ENCODE measurements around the gene CYBRD1.
"Not testable (repeated sequence)": the region's sequence is repeated elsewhere in the genome, so short reads cannot be mapped to it uniquely, and the experiment has no call there.

Gene CYBRD1, protein sequence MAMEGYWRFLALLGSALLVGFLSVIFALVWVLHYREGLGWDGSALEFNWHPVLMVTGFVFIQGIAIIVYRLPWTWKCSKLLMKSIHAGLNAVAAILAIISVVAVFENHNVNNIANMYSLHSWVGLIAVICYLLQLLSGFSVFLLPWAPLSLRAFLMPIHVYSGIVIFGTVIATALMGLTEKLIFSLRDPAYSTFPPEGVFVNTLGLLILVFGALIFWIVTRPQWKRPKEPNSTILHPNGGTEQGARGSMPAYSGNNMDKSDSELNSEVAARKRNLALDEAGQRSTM

DNA sequence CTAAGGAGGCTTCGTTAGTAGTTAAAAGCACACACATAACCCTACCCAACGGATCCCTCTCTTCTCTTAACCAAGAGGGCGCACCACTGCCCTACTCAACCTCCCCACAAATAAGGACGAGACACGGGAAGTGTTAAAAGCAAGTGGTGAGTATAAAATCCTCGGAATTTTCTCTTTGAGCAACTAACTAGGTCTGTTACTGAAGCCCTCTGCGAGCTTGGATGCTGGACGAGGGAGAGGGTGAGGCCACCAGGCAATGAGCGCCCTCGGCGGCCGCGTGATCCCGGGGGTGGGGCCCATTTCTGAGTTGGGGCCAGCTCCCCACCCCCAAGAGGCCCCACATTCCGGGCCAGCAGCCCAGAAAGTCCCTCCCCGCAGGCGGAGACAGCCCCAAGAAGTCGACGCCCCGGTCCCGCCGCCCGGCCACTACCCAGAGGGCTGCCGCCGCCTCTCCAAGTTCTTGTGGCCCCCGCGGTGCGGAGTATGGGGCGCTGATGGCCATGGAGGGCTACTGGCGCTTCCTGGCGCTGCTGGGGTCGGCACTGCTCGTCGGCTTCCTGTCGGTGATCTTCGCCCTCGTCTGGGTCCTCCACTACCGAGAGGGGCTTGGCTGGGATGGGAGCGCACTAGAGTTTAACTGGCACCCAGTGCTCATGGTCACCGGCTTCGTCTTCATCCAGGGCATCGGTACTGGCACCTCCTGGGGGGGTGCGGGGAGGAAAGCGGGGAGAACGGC is at the start of gene CYBRD1:
Gene CYBRD1 (plus strand): TSS at position 423 of the 736 bp plus-strand sequence. CDS start 72 bp downstream, at position 495.
- peak; percentile 74 for DNase-seq

DNA sequence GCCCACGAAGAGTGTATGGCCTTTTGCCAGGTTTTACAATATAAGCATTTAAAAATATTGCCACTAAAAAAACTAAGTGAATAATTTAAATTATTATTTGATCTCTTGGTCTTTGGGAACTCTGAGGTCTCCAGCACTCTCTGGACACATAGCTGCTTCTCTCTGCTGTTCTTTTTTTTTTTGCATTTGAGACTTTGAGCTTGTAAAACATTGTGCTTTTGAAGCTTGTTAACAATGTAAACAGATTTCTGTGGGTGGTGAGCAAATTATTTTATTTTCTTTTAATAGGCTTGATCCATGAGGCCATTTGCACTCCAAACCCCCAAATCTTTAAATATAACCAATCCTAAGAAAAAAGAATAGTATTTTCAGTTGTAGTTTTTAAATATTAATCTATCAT is 46.3 kb upstream of the CYBRD1 start:
- DNase-seq: no peak

DNA sequence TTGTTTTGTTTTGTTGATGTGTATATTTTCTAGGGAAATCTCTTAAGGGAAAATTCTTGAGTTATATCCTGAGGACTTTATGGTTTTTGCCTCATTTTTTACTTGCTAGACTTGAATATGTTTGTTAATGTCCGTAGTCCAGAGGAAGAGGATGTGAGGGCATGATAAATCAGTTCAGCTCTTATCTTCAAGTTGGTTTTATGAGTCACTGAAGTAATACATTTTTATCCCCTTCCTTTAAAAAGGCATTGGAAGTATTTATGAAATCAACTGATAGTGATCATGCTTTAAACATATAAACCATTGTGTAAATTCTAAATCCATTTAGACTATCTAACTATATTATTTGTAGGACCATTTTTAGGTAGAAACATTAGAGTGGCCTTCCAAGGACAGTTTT is 43.9 kb upstream of the CYBRD1 start:
- no peak for DNase-seq

DNA sequence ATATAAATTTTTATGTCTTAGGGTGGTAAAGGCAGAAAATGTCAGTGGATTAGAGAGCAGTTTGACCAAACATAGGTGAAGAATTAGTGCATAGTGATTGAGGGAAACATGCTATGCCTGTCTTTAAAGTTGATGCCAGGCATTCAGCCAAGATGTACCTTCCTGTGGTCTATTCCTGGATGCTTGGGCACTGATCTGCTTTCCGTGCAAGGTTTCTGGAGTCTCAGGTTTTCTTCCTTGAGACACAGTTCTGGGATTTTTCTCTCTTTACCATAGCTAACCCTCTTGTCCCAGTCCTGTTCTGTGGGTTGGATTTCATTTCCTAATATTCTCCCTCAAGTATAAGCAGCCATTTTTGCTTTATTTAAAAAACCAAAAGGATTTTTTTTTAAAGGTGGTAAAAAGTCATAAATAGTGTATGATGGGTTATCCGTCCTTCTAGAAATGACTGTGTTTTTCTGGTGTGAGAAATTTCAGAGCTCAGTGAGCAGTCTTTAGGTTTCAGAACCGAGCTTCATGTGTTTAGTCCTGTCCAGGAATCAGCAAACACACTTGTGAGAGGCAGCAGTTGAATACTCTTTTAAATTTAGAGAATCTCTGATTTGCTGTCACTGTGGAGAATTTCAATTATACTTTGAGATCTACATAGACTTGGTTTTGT is 43.0 kb upstream of the CYBRD1 start:
- no peak for DNase-seq

DNA sequence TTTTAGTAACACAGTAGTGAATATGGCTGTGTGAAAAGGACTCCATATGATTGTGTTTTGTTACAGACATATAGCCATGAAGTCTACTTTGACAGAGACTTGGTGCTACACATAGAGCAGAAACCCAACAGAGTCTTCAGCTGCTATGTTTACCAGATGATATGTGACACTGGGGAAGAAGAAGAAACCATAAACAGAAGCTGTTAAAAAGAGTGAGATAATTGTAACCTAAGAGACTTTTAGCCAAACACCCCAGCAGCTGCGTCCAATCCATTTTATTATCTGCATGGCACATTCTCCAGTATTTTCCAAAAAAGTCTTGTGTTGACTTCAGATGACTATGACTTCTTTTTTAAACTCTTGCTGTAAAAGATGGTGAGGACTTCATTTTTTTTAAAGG is 41.4 kb upstream of the CYBRD1 start:
- DNase-seq: no peak

DNA sequence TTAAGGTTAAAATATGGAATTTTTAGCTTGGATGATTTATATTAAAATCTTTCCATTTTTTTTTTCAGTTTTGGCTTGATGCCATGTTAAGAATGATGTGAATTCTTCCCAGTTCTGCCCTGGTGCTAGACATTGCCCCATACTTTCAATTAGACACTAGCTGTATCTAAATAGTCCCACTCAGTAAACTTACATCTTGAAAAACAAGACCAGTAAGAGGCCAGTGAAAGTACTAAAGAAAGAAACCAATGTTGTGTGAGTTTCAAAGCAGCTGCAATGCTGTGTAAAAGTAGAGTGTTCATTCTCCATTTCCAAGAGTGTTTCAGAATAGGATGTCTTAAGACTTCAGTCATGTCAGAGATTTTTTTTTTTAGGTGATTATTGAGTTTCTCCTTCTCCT is 40.0 kb upstream of the CYBRD1 start:
- DNase-seq: no peak

DNA sequence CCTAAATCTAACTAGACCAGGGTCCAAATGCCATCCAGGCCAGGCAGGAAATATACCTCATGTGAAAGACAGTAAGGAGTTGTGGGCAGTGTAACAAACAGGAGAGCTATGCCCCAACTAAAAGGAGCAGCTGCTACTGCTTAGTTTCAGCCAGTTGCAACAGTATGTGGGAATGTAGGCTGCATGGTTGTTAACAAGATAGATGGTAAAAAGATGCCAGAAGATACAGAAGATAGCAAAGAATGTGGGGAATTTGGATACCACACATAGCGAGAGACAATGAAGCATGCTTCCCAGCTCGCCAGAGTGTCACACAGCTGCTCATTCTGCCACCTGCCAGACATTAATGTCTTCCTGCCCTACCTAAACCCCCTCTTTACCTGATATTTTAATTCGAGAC is 39.4 kb upstream of the CYBRD1 start:
- no peak for DNase-seq

DNA sequence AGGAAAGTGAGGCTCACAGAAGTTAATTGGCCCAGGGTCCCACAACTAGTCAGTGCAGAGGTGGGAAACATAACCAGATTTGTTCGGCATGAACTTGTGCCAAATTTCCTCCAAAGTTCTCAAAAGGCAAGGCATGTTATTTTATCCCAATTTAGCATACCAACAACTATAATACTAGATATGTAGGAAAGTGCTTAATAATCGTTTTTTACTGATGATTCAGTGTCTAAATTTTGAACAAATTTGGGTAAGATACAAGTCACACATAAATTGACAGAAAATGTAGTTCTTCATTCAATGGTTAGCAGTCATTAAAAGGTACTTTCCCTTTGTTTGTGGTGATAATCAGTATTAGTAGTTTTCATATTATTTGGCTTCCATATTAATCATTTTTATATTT is 38.5 kb upstream of the CYBRD1 start:
- DNase-seq: no peak

DNA sequence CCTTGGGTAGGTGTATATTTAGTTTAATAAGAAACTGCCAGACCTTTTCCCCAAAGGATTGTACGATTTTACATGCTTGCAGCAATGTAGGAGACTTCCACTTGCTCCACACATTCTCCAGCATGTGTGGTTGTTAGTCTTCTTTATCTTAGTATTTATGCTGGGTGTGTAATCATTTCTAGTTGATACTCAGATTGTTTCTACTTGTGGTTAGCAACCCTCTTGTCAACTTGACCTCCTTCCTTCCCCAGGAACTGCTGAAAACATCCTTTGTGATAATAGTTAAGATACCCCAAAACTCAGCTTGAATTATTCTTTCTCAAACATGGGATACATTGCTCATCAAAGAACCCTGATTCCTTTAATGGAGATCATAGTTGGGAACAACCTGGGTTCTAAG is 37.2 kb upstream of the CYBRD1 start:
- no peak for DNase-seq

DNA sequence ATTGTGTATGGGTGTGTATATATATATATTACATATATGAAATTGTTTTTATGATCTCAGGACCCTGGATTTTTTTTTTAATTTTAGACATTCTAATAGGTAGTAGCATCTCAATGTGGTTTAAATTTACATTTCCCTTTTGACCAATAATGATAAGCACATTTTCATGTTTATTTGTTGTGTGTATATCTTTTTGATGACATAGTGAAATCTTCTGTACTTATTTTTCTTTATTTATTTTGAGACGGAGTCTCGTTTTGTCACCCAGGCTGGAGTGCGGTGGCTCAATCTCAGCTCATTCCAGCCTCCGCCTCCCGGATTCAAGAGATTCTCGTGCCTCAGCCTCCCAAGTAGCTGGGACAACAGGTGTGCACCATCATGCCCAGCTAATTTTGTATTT is 35.1 kb upstream of the CYBRD1 start:
- DNase-seq: no peak

DNA sequence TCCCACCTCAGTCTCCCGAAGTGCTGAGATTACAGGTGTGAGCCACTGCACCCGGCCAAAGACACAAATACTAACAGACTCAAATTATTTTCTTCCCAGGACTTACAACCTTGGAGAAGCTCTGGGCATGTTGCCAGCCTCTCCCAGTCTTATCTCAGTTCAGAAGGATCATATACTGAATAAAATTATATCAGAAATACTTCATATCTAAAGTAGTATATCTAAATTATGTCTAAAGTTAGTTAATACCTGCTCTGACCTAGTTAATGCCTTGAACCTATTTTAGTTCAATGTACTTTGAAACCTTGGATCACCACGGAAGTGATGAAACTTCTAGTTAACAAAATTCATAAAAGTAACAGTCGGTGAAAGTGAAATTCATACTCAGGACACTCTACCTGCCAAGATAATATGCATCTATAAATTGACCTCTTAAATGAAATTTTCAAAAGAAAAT is 34.4 kb upstream of the CYBRD1 start:
- DNase-seq: no peak

DNA sequence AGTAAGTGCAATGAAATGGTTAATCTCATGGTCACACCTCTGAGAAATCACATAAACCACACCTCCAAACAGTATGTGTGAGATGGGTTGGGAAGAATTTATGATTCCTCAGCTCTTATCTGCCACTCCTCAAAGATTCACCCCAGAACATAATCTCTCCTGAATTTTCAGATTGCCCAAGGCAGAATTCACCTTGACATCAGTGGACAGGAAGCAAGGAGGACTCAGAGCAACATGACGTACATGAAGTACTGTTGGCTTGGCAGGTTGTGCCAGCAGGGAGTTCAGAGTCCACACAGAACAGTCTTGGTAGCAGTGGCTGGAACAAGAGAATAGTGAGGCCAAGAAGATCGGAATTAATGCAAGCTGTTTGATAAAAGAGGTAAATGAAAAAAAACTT is 31.7 kb upstream of the CYBRD1 start:
- DNase-seq: no peak

DNA sequence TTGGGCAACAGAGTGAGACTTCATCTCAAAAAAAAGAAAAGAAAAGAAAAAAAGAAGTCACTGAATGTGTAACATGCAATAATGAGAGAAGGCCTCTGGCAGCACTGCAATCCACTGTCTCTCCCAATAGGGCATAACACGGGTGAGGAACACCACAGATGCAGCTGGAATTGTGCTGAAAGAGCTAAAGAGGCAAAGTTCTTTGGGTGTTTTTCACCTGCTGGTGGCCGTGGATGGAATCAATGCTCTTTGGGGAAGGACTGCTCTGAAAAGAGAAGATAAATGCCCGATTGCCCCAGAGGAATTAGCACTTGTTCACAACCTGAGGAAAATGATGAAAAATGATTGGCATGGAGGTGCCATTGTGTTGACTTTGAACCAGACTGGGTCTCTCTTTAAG is 31.0 kb upstream of the CYBRD1 start:
- DNase-seq: no peak

DNA sequence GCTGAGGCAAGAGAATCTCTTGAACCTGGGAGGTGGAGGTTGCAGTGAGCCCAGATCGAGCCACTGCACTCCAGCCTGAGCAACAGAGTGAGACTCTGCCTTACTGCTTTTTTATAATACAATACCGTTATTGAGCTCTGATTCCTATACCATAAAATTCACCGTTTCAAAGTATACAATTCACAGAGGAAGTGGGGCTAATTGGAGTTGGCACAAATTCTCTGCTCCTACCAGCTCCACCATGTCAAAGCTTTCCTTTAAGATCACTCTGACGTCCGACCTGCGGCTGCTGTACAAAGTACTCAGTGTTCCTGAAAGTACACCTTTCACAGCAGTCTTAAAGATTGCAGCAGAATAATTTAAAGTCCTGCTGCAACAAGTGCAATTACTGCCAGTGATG is 29.6 kb upstream of the CYBRD1 start:
- DNase-seq: no peak

DNA sequence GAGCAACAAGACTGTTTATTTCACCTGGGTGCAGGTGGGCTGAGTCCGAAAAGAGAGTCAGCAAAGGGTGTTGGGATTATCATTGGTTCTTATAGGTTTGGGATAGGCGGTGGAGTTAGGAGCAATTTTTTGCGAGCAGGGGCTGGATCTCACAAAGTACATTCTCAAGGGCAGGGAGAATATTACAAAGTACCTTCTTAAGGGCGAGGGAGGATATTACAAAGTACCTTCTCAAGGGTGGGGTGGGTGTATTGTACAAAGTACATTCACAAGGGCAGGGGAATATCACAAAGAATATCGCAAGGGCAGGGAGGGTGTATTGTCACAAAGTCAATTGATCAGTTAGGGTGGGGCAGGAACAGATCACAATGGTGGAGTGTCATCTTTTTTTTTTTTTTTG is 24.6 kb upstream of the CYBRD1 start:
- not testable (repeated sequence) for DNase-seq

DNA sequence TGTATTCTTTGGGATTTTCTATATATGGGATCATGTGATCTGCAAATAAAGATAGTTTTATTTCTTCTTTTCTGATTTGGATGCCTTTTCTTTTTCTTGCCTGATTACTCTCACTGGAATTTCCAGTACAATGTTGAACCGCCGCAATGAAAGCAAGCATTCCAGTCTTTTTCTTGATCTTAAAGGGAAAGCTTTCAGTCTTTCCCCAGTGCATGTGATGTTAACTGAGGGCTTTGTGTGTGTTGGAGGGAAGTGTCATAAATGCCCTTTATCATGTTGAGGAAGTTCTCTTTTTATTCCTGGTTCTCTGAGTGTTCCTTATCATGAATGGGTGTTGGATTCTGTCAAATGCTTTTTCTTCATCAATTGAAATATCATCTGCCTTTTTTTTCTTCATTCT is 16.9 kb upstream of the CYBRD1 start:
- DNase-seq: no peak

DNA sequence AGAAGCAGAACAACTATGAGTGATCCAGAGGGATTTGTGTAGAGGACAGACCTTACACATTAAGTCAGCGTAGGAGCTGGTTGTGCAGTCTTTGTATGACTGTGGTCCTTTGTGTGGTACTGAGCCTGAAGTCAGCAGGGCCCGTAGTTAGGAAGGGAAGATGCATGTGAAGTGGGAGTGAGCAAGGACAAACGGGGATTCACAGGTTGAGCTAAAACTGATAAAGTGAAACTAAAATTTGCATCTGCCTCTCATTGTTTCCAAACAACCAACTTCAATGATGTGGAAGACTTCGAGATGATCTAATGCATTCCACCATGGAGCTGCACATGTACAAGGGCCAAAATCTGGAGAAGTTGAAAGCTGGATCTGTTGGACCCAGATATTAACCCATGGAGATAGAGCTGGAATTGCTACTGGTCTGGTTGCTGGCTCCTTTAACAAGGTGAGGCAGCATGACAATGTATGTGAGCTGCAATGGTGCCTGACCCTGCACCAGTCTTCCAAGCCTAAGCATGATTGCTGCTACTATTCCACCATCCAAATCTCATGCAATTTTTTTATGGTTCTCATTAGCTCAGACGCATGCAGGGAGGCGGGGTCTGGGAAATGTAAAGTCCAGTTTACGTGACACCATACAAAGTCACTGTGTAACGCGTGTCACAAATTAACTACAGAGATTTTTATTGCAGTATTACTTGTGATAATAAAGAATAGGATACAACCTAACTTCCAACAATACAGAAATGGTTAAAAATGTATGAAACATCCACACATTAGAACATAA is 12.1 kb upstream of the CYBRD1 start:
- no peak for DNase-seq

DNA sequence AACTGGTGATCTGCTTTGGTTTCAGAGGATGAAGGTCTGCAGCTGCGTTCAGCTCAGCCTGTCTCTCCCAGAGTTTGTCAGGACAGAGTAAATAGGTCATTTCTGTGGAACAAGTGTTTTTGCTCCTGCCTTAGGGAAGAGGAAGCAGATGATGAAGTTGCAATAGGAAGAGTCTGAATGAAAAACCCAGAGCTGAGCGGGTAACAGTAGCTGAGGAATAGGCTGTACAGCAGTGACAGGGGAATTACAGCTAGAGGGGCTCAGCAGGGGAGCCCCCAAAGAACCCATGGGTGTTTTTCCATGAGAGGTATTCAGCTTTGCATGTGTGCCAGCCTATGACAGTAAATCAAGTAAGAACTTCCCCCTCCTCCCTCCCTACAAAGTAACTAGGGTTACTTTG is 10.3 kb upstream of the CYBRD1 start:
- DNase-seq: no peak

DNA sequence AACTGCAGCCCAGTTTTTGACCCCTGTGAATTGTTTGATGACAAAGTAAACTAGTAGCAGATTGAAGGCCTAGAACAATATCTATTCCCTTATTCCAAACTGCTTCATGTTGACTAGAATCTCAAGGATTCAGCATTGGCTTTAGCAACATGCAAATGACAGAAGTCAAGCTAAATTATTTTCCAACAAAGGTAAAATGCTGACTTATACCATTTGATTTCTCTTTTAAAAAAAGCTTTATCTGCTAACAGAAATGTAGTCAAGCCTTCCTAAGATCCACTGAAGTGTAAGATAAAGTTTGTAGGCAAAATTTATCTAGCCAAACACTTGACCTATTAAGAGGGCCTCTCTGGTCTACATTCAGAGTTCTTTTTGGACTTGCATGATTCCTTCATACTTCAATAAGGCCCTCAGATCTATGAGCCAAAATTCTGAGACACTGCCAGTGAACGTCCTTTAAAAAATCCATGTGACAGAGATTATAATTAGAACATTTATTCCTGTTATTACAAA is 9.5 kb upstream of the CYBRD1 start:
- no peak for DNase-seq

DNA sequence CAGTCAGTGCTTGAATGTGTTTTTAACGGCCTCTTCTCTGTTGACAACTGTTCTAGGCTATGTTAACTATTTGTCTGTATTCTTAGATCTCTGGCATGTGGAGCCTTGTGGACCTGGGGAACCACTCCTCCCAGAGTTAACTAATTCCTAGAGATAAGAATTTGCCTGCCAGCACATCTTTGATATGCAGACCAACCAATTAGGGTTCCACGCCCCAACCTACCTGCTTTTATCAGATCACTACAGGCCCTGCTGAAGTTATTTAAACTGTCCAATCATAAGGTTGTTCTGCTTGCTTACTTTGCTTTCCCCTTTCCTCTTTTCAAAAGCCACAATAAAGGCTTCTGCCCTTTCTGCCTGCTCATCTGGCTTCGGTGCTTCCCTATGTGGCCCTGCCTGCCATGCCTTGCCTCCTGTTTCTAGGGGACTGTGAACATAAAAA is 8.5 kb upstream of the CYBRD1 start:
- no peak for DNase-seq

DNA sequence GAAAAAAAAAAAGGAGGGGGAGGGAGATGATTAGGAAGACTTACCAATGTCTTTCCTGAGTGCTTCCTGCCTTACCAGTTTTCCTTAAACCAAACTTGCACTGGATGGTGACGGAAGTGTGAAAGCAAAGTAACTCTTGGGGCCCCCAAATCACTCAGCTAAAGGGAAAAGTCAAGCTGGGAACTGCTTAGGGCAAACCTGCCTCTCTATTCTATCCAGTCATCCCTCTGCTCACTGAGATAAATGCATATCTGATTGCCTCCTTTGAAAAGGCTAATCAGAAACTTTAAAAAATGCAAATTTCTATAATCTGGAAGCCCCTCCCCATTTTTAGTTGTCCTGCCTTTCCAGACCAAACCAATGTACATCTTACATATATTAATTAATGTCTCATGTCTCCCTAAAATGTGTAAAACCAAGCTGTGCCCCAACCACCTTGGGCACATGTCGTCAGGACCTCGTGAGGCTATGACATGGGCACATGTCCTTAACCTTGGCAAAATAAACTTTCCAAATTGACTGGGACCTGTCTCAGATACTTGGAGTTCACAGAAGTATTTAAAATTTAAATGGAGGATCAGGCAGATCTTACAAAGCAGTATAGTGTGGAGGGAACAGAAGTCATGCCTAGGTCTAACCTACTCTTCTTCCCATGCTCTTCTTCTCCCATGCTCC is 7.2 kb upstream of the CYBRD1 start:
- DNase-seq: no peak

DNA sequence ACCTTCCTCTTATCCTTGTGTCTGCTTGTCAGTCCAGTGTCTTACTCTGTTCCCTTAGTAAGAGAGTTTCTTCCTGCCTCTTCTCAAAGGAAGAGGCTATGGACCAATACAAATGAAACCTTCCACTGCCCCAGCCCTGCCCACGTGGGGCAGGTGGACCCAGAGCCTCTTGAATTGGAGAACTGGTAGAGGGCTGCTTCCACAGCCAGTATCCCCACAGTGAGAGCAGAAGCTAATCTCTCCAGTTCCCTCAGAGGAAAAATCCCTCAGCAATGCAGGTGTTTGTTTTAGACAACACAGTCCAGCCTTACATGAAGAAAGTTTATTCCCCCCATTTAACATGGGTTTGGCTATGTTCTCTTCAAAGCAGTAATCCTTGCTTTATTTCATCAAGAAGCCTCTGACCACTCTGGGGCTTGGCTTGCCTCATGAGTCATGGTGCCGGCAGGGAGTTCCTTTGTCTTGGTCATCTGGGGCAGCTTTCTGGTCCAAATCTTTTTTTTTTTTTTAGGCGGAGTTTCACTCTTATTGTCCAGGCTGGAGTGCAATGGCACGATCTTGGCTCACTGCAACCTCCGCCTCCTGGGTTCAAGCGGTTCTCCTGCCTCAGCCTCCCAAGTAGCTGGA is 6.5 kb upstream of the CYBRD1 start:
- no peak for DNase-seq

All from GF-D8 (cell line).